ENCODE results near the gene ZSWIM8. TPM values are rescaled to one million over a fixed set of nuclear protein-coding genes. Genes with fewer than 3 reads are reported as not detected.

ZSWIM8 gene
- total RNA-seq, 1 experiment from 2014 or later = 49.5 TPM

GRCh38 chr10:73815719-73816030 is 30.3 kb downstream of the ZSWIM8 start:
- H4K20me1 ChIP-seq (ENCODE audit: insufficient read depth, low read depth, low read length) = no peaks in the 10 kb centered on the region
- no peak overlapping the region for H3K4me3 ChIP-seq (ENCODE audit: low read length)
- peaks cover 5% of the 10 kb centered on the region; the same call in 1 of the 2 replicates for H3K36me3 ChIP-seq (ENCODE audit: insufficient read depth, low read length)
- no peaks in the 10 kb centered on the region for H3K9me3 ChIP-seq (ENCODE audit: low read length)
- no peak overlapping the region for H3K27ac ChIP-seq (ENCODE audit: low read length)
- H3K79me2 ChIP-seq (ENCODE audit: low read length) = peaks cover 2% of the 10 kb centered on the region
- peaks cover 9% of the 10 kb centered on the region for H3K4me1 ChIP-seq (ENCODE audit: low read length)
- no peaks in the 10 kb centered on the region for H3K27me3 ChIP-seq (ENCODE audit: low read length)
- no peaks in the 10 kb centered on the region for H3K9me2 ChIP-seq (replicated peaks; ENCODE audit: insufficient read depth, low read length)
- no peak overlapping the region for H3K4me2 ChIP-seq (ENCODE audit: low read depth, low read length, poor library complexity, severe bottlenecking)
- DNase-seq = no peak
- H3K9ac ChIP-seq (ENCODE audit: low read length) = no peak overlapping the region
- H2AFZ ChIP-seq (ENCODE audit: low read length) = no peak overlapping the region

GRCh38 chr10:73816917-73817729 is 31.7 kb downstream of the ZSWIM8 start:
- no peak overlapping the region for H3K27ac ChIP-seq (ENCODE audit: low read length)
- H3K4me2 ChIP-seq (ENCODE audit: low read depth, low read length, poor library complexity, severe bottlenecking) = no peak overlapping the region
- no peaks in the 10 kb centered on the region for H3K9me3 ChIP-seq (ENCODE audit: low read length)
- no peak overlapping the region for H2AFZ ChIP-seq (ENCODE audit: low read length)
- H3K36me3 ChIP-seq (ENCODE audit: insufficient read depth, low read length) = peaks cover 5% of the 10 kb centered on the region; the same call in 1 of the 2 replicates
- no peaks in the 10 kb centered on the region for H3K9me2 ChIP-seq (replicated peaks; ENCODE audit: insufficient read depth, low read length)
- peaks cover 8% of the 10 kb centered on the region for H3K4me1 ChIP-seq (ENCODE audit: low read length)
- no peak for DNase-seq
- no peak overlapping the region for H3K9ac ChIP-seq (ENCODE audit: low read length)
- H4K20me1 ChIP-seq (ENCODE audit: insufficient read depth, low read depth, low read length) = no peaks in the 10 kb centered on the region
- no peak overlapping the region for H3K4me3 ChIP-seq (ENCODE audit: low read length)
- H3K79me2 ChIP-seq (ENCODE audit: low read length) = no peaks in the 10 kb centered on the region
- H3K27me3 ChIP-seq (ENCODE audit: low read length) = no peaks in the 10 kb centered on the region

GRCh38 chr10:73817826-73818225 is 32.4 kb downstream of the ZSWIM8 start:
- DNase-seq = no peak
- Histone ChIP-seq H3K36me3 (ENCODE audit: insufficient read depth, low read length) (peaks cover 5% of the 10 kb centered on the region; the same call in 1 of the 2 replicates), H3K4me2 (ENCODE audit: low read depth, low read length, poor library complexity, severe bottlenecking) (no peak overlapping the region), H3K4me3 (ENCODE audit: low read length) (no peak overlapping the region), H3K79me2 (ENCODE audit: low read length) (no peaks in the 10 kb centered on the region), H3K27ac (ENCODE audit: low read length) (no peak overlapping the region), H3K9ac (ENCODE audit: low read length) (no peak overlapping the region), H3K27me3 (ENCODE audit: low read length) (no peaks in the 10 kb centered on the region), H3K4me1 (ENCODE audit: low read length) (peaks cover under 1% of the 10 kb centered on the region; the same call in 1 of the 2 replicates), H4K20me1 (ENCODE audit: insufficient read depth, low read depth, low read length) (no peaks in the 10 kb centered on the region), H3K9me3 (ENCODE audit: low read length) (no peaks in the 10 kb centered on the region), H3K9me2 (replicated peaks; ENCODE audit: insufficient read depth, low read length) (no peaks in the 10 kb centered on the region), H2AFZ (ENCODE audit: low read length) (no peak overlapping the region)

GRCh38 chr10:73818402-73818801 is 33.0 kb downstream of the ZSWIM8 start:
- no peaks in the 10 kb centered on the region for H3K9me2 ChIP-seq (replicated peaks; ENCODE audit: insufficient read depth, low read length)
- no peak overlapping the region for H3K4me3 ChIP-seq (ENCODE audit: low read length)
- H3K36me3 ChIP-seq (ENCODE audit: insufficient read depth, low read length) = peaks cover 5% of the 10 kb centered on the region; the same call in 1 of the 2 replicates
- no peaks in the 10 kb centered on the region for H4K20me1 ChIP-seq (ENCODE audit: insufficient read depth, low read depth, low read length)
- no peaks in the 10 kb centered on the region for H3K9me3 ChIP-seq (ENCODE audit: low read length)
- H3K4me2 ChIP-seq (ENCODE audit: low read depth, low read length, poor library complexity, severe bottlenecking) = no peak overlapping the region
- H3K79me2 ChIP-seq (ENCODE audit: low read length) = no peaks in the 10 kb centered on the region
- H3K9ac ChIP-seq (ENCODE audit: low read length) = no peak overlapping the region
- no peaks in the 10 kb centered on the region for H3K4me1 ChIP-seq (ENCODE audit: low read length)
- DNase-seq = no peak
- H3K27ac ChIP-seq (ENCODE audit: low read length) = no peak overlapping the region
- no peaks in the 10 kb centered on the region for H3K27me3 ChIP-seq (ENCODE audit: low read length)
- no peak overlapping the region for H2AFZ ChIP-seq (ENCODE audit: low read length)

GRCh38 chr10:73819081-73819480 is 33.7 kb downstream of the ZSWIM8 start:
- no peak overlapping the region for H3K9ac ChIP-seq (ENCODE audit: low read length)
- H3K36me3 ChIP-seq (ENCODE audit: insufficient read depth, low read length) = peaks cover 5% of the 10 kb centered on the region; the same call in 1 of the 2 replicates
- H3K27ac ChIP-seq (ENCODE audit: low read length) = no peak overlapping the region
- no peaks in the 10 kb centered on the region for H3K9me2 ChIP-seq (replicated peaks; ENCODE audit: insufficient read depth, low read length)
- no peaks in the 10 kb centered on the region for H3K4me1 ChIP-seq (ENCODE audit: low read length)
- H3K79me2 ChIP-seq (ENCODE audit: low read length) = no peaks in the 10 kb centered on the region
- H4K20me1 ChIP-seq (ENCODE audit: insufficient read depth, low read depth, low read length) = no peaks in the 10 kb centered on the region
- H3K4me3 ChIP-seq (ENCODE audit: low read length) = no peak overlapping the region
- no peaks in the 10 kb centered on the region for H3K9me3 ChIP-seq (ENCODE audit: low read length)
- no peaks in the 10 kb centered on the region for H3K27me3 ChIP-seq (ENCODE audit: low read length)
- no peak overlapping the region for H2AFZ ChIP-seq (ENCODE audit: low read length)
- no peak overlapping the region for H3K4me2 ChIP-seq (ENCODE audit: low read depth, low read length, poor library complexity, severe bottlenecking)
- no peak for DNase-seq

- no peak overlapping the region for H3K9ac ChIP-seq (ENCODE audit: low read length)
- H3K27me3 ChIP-seq (ENCODE audit: low read length) = no peaks in the 10 kb centered on the region
- no peak for DNase-seq
- peaks cover 5% of the 10 kb centered on the region; the same call in 1 of the 2 replicates for H3K36me3 ChIP-seq (ENCODE audit: insufficient read depth, low read length)
- H3K9me2 ChIP-seq (replicated peaks; ENCODE audit: insufficient read depth, low read length) = no peaks in the 10 kb centered on the region
- H2AFZ ChIP-seq (ENCODE audit: low read length) = no peak overlapping the region
- no peaks in the 10 kb centered on the region for H3K9me3 ChIP-seq (ENCODE audit: low read length)
- no peaks in the 10 kb centered on the region for H4K20me1 ChIP-seq (ENCODE audit: insufficient read depth, low read depth, low read length)
- no peak overlapping the region for H3K27ac ChIP-seq (ENCODE audit: low read length)
- no peaks in the 10 kb centered on the region for H3K4me1 ChIP-seq (ENCODE audit: low read length)
- H3K4me2 ChIP-seq (ENCODE audit: low read depth, low read length, poor library complexity, severe bottlenecking) = no peak overlapping the region
- no peaks in the 10 kb centered on the region for H3K79me2 ChIP-seq (ENCODE audit: low read length)
- H3K4me3 ChIP-seq (ENCODE audit: low read length) = no peak overlapping the region
Measured at GRCh38 chr10:73819513-73820093, 34.2 kb downstream of the ZSWIM8 start.

- H3K4me3 ChIP-seq (ENCODE audit: low read length) = no peak overlapping the region
- H3K36me3 ChIP-seq (ENCODE audit: insufficient read depth, low read length) = no peaks in the 10 kb centered on the region
- no peaks in the 10 kb centered on the region for H4K20me1 ChIP-seq (ENCODE audit: insufficient read depth, low read depth, low read length)
- no peak overlapping the region for H2AFZ ChIP-seq (ENCODE audit: low read length)
- H3K79me2 ChIP-seq (ENCODE audit: low read length) = no peaks in the 10 kb centered on the region
- H3K4me2 ChIP-seq (ENCODE audit: low read depth, low read length, poor library complexity, severe bottlenecking) = no peak overlapping the region
- DNase-seq = no peak
- H3K9me2 ChIP-seq (replicated peaks; ENCODE audit: insufficient read depth, low read length) = no peaks in the 10 kb centered on the region
- no peaks in the 10 kb centered on the region for H3K27me3 ChIP-seq (ENCODE audit: low read length)
- no peak overlapping the region for H3K27ac ChIP-seq (ENCODE audit: low read length)
- no peaks in the 10 kb centered on the region for H3K4me1 ChIP-seq (ENCODE audit: low read length)
- no peaks in the 10 kb centered on the region for H3K9me3 ChIP-seq (ENCODE audit: low read length)
- no peak overlapping the region for H3K9ac ChIP-seq (ENCODE audit: low read length)
Measured at GRCh38 chr10:73823391-73823790, 38.0 kb downstream of the ZSWIM8 start.

GRCh38 chr10:73824146-73824725 is 38.8 kb downstream of the ZSWIM8 start:
- DNase-seq = no peak

More at GRCh38 chr10:73824146-73824725, 38.8 kb downstream of the ZSWIM8 start:
- no peak overlapping the region for H3K9ac ChIP-seq (ENCODE audit: low read length)
- no peaks in the 10 kb centered on the region for H3K36me3 ChIP-seq (ENCODE audit: insufficient read depth, low read length)
- H3K4me2 ChIP-seq (ENCODE audit: low read depth, low read length, poor library complexity, severe bottlenecking) = no peak overlapping the region
- no peaks in the 10 kb centered on the region for H3K27me3 ChIP-seq (ENCODE audit: low read length)
- no peaks in the 10 kb centered on the region for H3K9me3 ChIP-seq (ENCODE audit: low read length)
- H3K79me2 ChIP-seq (ENCODE audit: low read length) = no peaks in the 10 kb centered on the region
- H3K4me3 ChIP-seq (ENCODE audit: low read length) = no peak overlapping the region
- H3K27ac ChIP-seq (ENCODE audit: low read length) = no peak overlapping the region
- no peaks in the 10 kb centered on the region for H4K20me1 ChIP-seq (ENCODE audit: insufficient read depth, low read depth, low read length)
- no peaks in the 10 kb centered on the region for H3K4me1 ChIP-seq (ENCODE audit: low read length)
- no peaks in the 10 kb centered on the region for H3K9me2 ChIP-seq (replicated peaks; ENCODE audit: insufficient read depth, low read length)
- no peak overlapping the region for H2AFZ ChIP-seq (ENCODE audit: low read length)

Data from Karpas-422 (cell line).